Colonic mucosa (tissue), 4 donors: ENCODE data around the gene DCDC2. TPM values are rescaled to one million over a fixed set of nuclear protein-coding genes. Genes with fewer than 3 reads are reported as not detected.

Experiments used
- DNase-seq: peaks from one replicate; pipeline ENCODE4 v3.0.0-alpha.2; 2020
- H3K27ac ChIP-seq: fragments of 200-600 bp; one replicate; pipeline ENCODE4 v1.8.0; 2021
- H3K27me3 ChIP-seq: fragments of 200-600 bp; one replicate; pipeline ENCODE4 v1.8.0; 2021
- H3K36me3 ChIP-seq: fragments of 200-600 bp; one replicate; pipeline ENCODE4 v1.8.0; 2021
- H3K4me1 ChIP-seq: fragments of 200-600 bp; one replicate; pipeline ENCODE4 v1.8.0; 2021; ENCODE audit warnings: mild to moderate bottlenecking
- H3K4me3 ChIP-seq: fragments of 200-600 bp; one replicate; pipeline ENCODE4 v1.8.0; 2021
- H3K9ac ChIP-seq, 2 donors: one replicate each; pipeline ENCODE4 v1.7.0; 2013; ENCODE audit warnings: control low read depth in 2 of 2, low read depth in 2 of 2, low read length in 2 of 2
- H3K9me3 ChIP-seq: fragments of 200-600 bp; one replicate; pipeline ENCODE4 v1.8.0; 2021
- intact Hi-C: fragments of 100-400 bp; cut with DNase I; formaldehyde crosslinking; loops from one replicate; pipeline ENCODE4 v1.14.1; 2022
- total RNA-seq, 2 donors: library from RNA; stranded (reverse); fragmentation: NEBNext Ultra II Directional in 1 of 2; extraction: Animal tissue kit (Norgen Biotek cat#: 25700) in 1 of 2; gene quantifications; one replicate each; pipeline ENCODE4 v1.2.1, GENCODE V29; 2021
- TF ChIP-seq, protein P1 (sequence below): fragments of 200-600 bp; IDR thresholded peaks from one replicate; pipeline ENCODE4 v1.8.0; 2022; ENCODE audit warnings: antibody characterized with exemption, mild to moderate bottlenecking
- donor health status: healthy.
- donor health status: DM: no; HTN: no; CAD: no.
- donor health status: DM: no; HTN: no; CAD: no.

DCDC2 gene
- total RNA-seq, 2 donors from 2014 or later: 3.3 to 9.4 TPM

DNA sequence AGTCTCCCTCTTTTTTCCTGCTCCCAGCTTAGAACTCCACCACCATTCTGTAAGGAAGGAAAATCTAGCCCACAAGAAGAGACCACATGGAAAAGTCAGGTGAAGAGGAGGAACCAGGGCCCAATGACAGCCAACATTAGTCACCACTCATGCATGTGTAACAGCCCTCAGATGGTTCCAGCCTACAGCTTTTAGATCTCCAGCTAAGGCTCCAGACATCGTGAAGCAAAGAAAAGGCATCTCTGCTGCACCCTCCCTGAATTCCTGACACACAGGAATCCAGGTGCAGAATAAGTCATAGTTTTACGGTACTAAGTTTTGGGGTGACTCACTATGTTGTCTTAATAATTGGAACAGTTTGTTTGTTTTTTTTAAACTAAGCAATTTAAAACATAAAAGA is 25.5 kb downstream of the DCDC2 start:
- Histone ChIP-seq H3K4me3 (no peak overlapping the region), H3K9ac (no peak overlapping the region), H3K4me1 (no peaks in the 10 kb centered on the region), H3K36me3 (no peaks in the 10 kb centered on the region), H3K9me3 (no peaks in the 10 kb centered on the region), H3K27ac (no peak overlapping the region), H3K27me3 (no peaks in the 10 kb centered on the region)
- intact Hi-C loops: no loop called here
- DNase-seq: no peak
- TF ChIP-seq, protein P1, sequence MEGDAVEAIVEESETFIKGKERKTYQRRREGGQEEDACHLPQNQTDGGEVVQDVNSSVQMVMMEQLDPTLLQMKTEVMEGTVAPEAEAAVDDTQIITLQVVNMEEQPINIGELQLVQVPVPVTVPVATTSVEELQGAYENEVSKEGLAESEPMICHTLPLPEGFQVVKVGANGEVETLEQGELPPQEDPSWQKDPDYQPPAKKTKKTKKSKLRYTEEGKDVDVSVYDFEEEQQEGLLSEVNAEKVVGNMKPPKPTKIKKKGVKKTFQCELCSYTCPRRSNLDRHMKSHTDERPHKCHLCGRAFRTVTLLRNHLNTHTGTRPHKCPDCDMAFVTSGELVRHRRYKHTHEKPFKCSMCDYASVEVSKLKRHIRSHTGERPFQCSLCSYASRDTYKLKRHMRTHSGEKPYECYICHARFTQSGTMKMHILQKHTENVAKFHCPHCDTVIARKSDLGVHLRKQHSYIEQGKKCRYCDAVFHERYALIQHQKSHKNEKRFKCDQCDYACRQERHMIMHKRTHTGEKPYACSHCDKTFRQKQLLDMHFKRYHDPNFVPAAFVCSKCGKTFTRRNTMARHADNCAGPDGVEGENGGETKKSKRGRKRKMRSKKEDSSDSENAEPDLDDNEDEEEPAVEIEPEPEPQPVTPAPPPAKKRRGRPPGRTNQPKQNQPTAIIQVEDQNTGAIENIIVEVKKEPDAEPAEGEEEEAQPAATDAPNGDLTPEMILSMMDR: no peak

DNA sequence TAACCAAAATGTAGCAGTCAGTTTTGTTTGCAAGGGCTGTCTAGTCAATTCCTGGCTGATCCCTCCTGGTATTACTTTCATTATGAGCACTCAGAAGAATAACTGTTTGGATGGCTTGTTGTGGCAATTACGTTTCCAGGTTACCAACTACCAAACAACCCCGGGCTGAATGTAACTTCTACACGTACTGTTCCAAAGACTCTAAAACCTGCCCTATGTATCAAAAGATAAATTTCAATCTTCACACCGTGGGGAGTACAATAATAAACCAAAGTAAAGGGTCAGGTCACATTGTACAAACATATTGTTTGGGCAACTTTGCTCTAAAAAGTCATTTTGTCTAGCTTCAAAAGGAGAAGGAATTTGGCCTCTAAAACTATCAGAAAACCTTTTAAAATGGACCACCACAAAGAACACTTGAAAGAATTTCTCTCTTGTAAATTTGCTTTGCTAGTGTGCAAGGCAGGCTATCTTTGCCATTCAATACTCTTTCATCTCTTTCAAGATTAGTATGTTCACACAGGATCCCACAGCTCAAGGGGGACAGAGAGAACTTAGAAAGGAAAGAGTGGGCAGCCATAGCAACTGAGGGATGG is 27.6 kb downstream of the DCDC2 start:
- no peak overlapping the region for H3K4me3 ChIP-seq
- no peak overlapping the region for H3K9ac ChIP-seq
- no peaks in the 10 kb centered on the region for H3K36me3 ChIP-seq
- no peaks in the 10 kb centered on the region for H3K9me3 ChIP-seq
- H3K4me1 ChIP-seq: no peaks in the 10 kb centered on the region
- intact Hi-C loops: no loop called here
- DNase-seq: no peak
- H3K27ac ChIP-seq: no peak overlapping the region
- TF ChIP-seq, protein P1: no peak
- H3K27me3 ChIP-seq: no peaks in the 10 kb centered on the region

DNA sequence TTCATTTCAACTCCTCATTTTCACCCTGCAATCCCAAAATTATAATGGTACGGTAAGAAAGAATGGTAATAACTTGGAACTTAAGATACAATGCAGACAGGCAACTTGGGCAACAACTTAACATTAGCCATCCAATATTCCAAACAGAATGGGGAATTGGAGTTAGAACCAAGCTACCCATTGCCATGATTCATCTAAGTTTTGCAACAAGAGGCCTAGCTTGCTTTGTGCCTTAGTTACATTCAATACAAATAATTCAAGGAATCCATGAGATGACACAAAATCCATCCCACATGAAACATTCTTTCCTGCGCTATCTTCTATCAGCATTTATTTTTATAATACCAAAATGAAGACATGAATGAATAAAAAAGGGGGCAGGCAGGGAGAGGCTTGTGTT is 28.4 kb downstream of the DCDC2 start:
- Histone ChIP-seq H3K36me3 (no peaks in the 10 kb centered on the region), H3K9me3 (no peaks in the 10 kb centered on the region), H3K4me3 (no peak overlapping the region), H3K4me1 (no peaks in the 10 kb centered on the region), H3K9ac (no peak overlapping the region), H3K27me3 (no peaks in the 10 kb centered on the region), H3K27ac (no peak overlapping the region)
- no peak for DNase-seq
- TF ChIP-seq, protein P1: no peak
- intact Hi-C loops: no loop called here

DNA sequence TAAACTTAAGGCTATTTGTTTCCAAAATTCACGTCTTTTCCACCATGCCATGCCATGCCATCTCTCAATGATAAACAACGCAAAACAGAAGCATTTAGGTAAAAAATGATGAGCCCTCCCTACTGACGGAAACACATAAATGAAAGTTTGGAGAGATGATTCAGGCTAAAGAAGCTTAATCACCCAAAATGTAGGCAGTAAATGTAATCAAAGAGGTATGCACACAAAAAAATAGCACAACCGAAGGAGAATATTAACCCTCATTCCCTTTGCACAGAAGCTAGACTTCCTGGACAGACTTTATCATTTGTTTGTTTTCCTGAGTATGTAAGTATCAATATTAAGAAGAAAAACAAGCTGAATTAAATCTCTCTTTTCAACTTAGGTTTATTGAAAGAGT is 28.8 kb downstream of the DCDC2 start:
- intact Hi-C loops: no loop called here
- H3K9me3 ChIP-seq: no peaks in the 10 kb centered on the region
- H3K27ac ChIP-seq: no peak overlapping the region
- H3K4me3 ChIP-seq: no peak overlapping the region
- H3K27me3 ChIP-seq: no peaks in the 10 kb centered on the region
- TF ChIP-seq, protein P1: no peak
- H3K4me1 ChIP-seq: no peaks in the 10 kb centered on the region
- H3K9ac ChIP-seq: no peak overlapping the region
- no peaks in the 10 kb centered on the region for H3K36me3 ChIP-seq
- no peak for DNase-seq

DNA sequence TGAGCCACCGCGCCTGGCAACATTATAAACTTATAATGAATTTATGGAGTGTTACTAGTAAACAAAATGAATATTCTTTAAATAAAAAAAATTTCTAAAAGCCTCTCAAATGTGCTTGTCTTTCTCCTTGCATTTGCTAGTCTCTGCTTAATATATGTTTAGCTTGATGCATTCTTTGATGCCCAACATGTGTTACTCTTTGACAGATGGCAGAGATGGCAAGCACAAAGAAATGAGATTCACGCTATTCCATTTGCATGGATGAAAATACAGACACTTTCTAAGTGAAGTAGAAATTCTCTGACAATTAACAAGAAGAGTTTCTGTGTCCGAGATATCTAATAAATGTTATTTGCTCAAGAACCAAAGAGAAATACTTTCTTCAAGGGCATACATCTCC is 30.1 kb downstream of the DCDC2 start:
- no peak for DNase-seq
- Histone ChIP-seq H3K4me1 (no peaks in the 10 kb centered on the region), H3K9ac (no peak overlapping the region), H3K9me3 (no peaks in the 10 kb centered on the region), H3K27ac (no peak overlapping the region), H3K4me3 (no peak overlapping the region), H3K36me3 (no peaks in the 10 kb centered on the region), H3K27me3 (no peaks in the 10 kb centered on the region)
- TF ChIP-seq, protein P1: no peak
- intact Hi-C loops: no loop called here
